Ovary (tissue), 9 donors: ENCODE data around the gene R3HDM2. TPM values are rescaled to one million over a fixed set of nuclear protein-coding genes. Genes with fewer than 3 reads are reported as not detected.
"Not testable (repeated sequence)": the region's sequence is repeated elsewhere in the genome, so short reads cannot be mapped to it uniquely, and the experiment has no call there.

Source experiments
- DNase-seq, 5 donors: peaks; one replicate each; pipeline ENCODE4 v3.0.0-alpha.2; 2019 to 2020
- H3K27ac ChIP-seq, 2 donors: fragments of 200-600 bp; one replicate each; pipeline versions ENCODE4 v1.5.1 to v1.8.0; 2019 to 2022
- H3K27me3 ChIP-seq: fragments of 200-600 bp; one replicate; pipeline ENCODE4 v1.8.0; 2022
- H3K36me3 ChIP-seq: fragments of 200-600 bp; sonication (generic); one replicate; pipeline ENCODE4 v1.5.1; 2019
- H3K4me1 ChIP-seq: one replicate; pipeline ENCODE4 v1.8.1; 2013; ENCODE audit warnings: mild to moderate bottlenecking, moderate library complexity; ENCODE audit not compliant: insufficient read depth
- H3K4me3 ChIP-seq: fragments of 200-600 bp; sonication (generic); one replicate; pipeline ENCODE4 v1.5.1; 2017
- H3K9me3 ChIP-seq, 2 donors: fragments of 200-600 bp in 1 of 2; sonication (generic) in 1 of 2; one replicate each; pipeline versions ENCODE4 v1.5.1 to v1.8.1; 2013 to 2019; ENCODE audit warnings: mild to moderate bottlenecking in 1 of 2, moderate library complexity in 1 of 2
- EP300 ChIP-seq: sonication (generic); formaldehyde crosslinking; IDR thresholded peaks from one replicate; pipeline ENCODE4 v1.6.1; 2017; ENCODE audit warnings: antibody characterized with exemption
- POLR2A ChIP-seq: fragments of 450-650 bp; IDR thresholded peaks from one replicate; pipeline ENCODE4 v1.6.1; 2017; ENCODE audit warnings: antibody characterized with exemption, mild to moderate bottlenecking, moderate library complexity
- WGBS, 3 donors: extraction: QIAGEN DNeasy Blood & Tissue Kit in 1 of 3; methylation state at CpG; one replicate each; pipeline versions ENCODE4 v1.1.5 to v1.1.7; 2013 to 2017; 5-methylcytosine and 5-hydroxymethylcytosine counted together
- intact Hi-C, 4 donors: fragments of 100-400 bp; cut with DNase I; formaldehyde crosslinking; loops; one replicate each; pipeline versions ENCODE4 v1.11.0 to v1.15.1; 2022 to 2023
- polyA plus RNA-seq, 2 donors: library from polyadenylated mRNA; stranded (reverse); fragments of 200-250 nt in 1 of 2; fragments of 350-450 nt in 1 of 2; fragmentation: Illumina TruSeq in 1 of 2; extraction: RNeasy Lipid Tissue Mini Kit (QIAGEN cat#74804) in 1 of 2; gene quantifications; one replicate each; pipeline ENCODE4 v1.2.3, GENCODE V29; 2013 to 2014
- total RNA-seq, 7 donors: library from RNA; depleted of rRNA in 2 of 7; stranded (reverse); fragments of >200 nt in 2 of 7; fragmentation: NEBNext Ultra II Directional in 3 of 7; extraction: Animal tissue kit (Norgen Biotek cat#: 25700) in 3 of 7; gene quantifications; one replicate each; pipeline versions ENCODE4 v1.1.0 to v1.2.4, GENCODE V29; 2016 to 2023
- TF ChIP-seq, protein P1 (sequence below), 3 donors: fragments of 450-650 bp in 2 of 3; fragments of 200-600 bp in 1 of 3; IDR thresholded peaks; one replicate each; pipeline versions ENCODE4 v1.5.1 to v1.8.0; 2016 to 2022; ENCODE audit warnings: antibody characterized with exemption in 3 of 3, mild to moderate bottlenecking in 1 of 3
- donor health status: DM: no; HTN: no; CAD: no; lungs with moderate emphysema.
- donor health status: DM: no; HTN: no; CAD: no.
- donor health status: Bipolar disorder and iron deficiency.
- donor health status: DM: yes; HTN: yes; CAD: no.
- donor health status: DM: no; HTN: no; CAD: no.
- donor health status: DM: yes; HTN: yes; CAD: no.

R3HDM2 gene
- total and polyA plus RNA-seq, 9 donors = 24.3 to 81.4 (median 65.6) TPM

DNA sequence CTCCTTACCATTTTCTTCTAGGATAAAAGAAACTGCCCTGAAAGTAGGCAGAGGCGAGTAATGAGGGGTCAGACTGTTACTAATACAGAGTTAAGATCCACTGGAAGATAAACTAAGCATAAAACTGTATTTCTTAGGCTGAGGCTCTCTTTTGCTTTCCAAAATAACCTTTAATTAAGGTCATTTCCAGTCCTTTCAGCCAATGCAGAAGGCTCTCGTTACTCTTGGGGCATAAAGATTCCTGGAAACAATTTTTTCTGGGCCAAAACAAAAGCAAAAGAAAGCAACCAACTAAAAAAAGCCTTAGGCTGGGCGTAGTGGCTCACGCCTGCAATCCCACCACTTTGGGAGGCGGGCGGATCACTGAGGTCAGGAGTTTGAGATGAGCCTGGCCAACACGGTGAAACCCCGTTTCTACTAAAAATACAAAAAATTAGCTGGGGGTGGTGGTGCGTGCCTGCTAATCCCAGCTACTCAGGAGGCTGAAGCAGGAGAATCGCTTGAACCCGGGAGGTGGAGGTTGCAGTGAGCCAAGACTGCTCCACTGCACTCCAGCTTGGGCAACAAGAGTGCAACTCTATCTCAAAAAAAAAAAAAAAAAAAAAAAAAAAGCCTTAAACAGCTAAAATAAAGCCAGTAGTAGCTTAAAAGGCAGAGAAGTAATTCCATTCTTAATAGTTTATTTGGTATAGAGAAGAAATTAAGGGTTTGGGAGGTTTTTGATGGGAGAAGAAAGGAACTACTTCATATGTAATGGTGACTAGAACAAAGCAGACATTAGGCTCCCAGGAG, 111.0 kb downstream of the R3HDM2 start:
- no peak overlapping the region for H3K27ac ChIP-seq
- H3K4me1 ChIP-seq = no peaks in the 10 kb centered on the region
- H3K4me3 ChIP-seq = no peak overlapping the region
- WGBS, 3 donors = 71 to 74% (median 72%) methylated on average over 11 of the region's 11 CpGs
- H3K9me3 ChIP-seq = no peaks in the 10 kb centered on the region
- no peaks in the 10 kb centered on the region for H3K36me3 ChIP-seq
- TF ChIP-seq, protein P1, sequence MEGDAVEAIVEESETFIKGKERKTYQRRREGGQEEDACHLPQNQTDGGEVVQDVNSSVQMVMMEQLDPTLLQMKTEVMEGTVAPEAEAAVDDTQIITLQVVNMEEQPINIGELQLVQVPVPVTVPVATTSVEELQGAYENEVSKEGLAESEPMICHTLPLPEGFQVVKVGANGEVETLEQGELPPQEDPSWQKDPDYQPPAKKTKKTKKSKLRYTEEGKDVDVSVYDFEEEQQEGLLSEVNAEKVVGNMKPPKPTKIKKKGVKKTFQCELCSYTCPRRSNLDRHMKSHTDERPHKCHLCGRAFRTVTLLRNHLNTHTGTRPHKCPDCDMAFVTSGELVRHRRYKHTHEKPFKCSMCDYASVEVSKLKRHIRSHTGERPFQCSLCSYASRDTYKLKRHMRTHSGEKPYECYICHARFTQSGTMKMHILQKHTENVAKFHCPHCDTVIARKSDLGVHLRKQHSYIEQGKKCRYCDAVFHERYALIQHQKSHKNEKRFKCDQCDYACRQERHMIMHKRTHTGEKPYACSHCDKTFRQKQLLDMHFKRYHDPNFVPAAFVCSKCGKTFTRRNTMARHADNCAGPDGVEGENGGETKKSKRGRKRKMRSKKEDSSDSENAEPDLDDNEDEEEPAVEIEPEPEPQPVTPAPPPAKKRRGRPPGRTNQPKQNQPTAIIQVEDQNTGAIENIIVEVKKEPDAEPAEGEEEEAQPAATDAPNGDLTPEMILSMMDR (IDR thresholded peaks at IDR 0.05) = no peak
- TF ChIP-seq EP300 = no peak
- no peak for TF ChIP-seq POLR2A
- intact Hi-C loops = no loop called here
- H3K27me3 ChIP-seq = no peaks in the 10 kb centered on the region
- no peak for DNase-seq

DNA sequence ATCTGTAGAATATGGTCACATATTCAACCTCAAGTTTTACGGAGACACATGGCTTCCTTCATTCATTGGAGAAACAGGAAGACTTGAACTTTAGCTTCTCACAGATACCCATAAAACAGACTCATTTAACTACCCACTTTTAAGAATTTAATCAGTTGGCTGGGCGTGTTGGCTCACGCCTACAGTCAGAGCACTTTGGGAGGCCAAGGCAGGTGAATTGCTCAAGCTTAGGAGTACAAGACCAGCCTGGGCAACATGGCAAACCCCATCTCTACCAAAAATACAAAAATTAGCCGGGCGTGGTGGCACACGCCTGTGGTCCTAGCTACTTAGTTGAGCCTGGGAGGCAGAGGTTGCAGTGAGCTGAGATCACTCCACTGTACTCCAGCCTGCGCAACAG, 115.2 kb downstream of the R3HDM2 start:
- intact Hi-C loops = no loop called here
- no peak overlapping the region for H3K27ac ChIP-seq
- DNase-seq = no peak
- WGBS, 3 donors = 95 to 99% (median 97%) methylated on average over 7 of the region's 7 CpGs
- no peak overlapping the region for H3K4me3 ChIP-seq
- H3K36me3 ChIP-seq = no peaks in the 10 kb centered on the region
- no peaks in the 10 kb centered on the region for H3K27me3 ChIP-seq
- TF ChIP-seq POLR2A = no peak
- TF ChIP-seq, protein P1 (IDR thresholded peaks at IDR 0.05) = no peak
- TF ChIP-seq EP300 = no peak
- no peaks in the 10 kb centered on the region for H3K4me1 ChIP-seq
- H3K9me3 ChIP-seq = no peaks in the 10 kb centered on the region

DNA sequence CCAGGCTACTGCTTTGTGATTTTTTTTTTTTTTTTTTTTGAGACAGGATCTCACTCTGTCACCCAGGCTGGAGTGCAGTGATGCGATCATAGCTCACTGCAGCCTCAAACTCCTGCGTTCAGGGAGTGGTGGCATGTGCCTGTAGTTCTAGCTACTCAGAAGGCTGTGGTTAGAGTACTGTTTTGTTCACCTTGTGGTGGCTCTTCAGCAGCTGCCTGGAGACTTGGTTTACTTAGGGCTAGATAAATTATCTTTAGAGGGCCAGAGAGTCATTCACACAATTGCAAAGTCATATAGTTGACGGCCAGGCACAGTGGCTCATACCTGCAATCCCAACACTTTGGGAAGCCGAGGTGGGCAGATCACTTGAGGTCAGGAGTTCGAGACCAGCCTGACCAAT, 118.6 kb downstream of the R3HDM2 start:
- H3K27ac ChIP-seq, H3K4me1 ChIP-seq, H3K4me3 ChIP-seq, H3K27me3 ChIP-seq, DNase-seq, H3K9me3 ChIP-seq, H3K36me3 ChIP-seq: not testable (repeated sequence)
- 90 to 96% (median 94%) methylated on average over 5 of the region's 5 CpGs for WGBS, 3 donors
- intact Hi-C loops = loop anchor here in 1 of 4 donors (5.0 kb wide), 1 partner anchor 145 kb away; the partner anchor contains the start of genes GLI1 and INHBE

DNA sequence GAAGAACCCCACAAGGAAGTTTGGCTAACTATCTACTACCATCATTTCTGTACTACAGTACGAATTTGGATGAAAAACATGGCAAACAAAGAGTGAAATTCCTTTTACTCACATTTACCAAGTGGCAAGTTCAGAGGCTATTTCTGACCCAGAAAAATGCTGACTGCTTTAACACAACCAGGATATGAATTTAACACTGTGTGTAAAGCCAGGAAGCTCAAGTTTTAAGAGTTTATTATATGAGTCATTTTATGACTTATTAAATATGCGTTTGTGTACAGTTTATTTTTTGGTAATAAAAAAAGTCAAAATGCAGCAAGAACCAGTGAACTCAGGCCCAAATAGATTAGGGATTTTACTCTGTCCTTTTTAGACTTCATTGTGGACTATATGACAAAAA, 121.4 kb downstream of the R3HDM2 start:
- H3K36me3 ChIP-seq = no peaks in the 10 kb centered on the region
- no peaks in the 10 kb centered on the region for H3K4me1 ChIP-seq
- H3K9me3 ChIP-seq = no peaks in the 10 kb centered on the region
- H3K4me3 ChIP-seq = no peak overlapping the region
- H3K27me3 ChIP-seq = no peaks in the 10 kb centered on the region
- no peak for DNase-seq
- 25 to 26% (median 25%) methylated on average over 2 of the region's 2 CpGs for WGBS, 3 donors
- H3K27ac ChIP-seq = no peak overlapping the region
- TF ChIP-seq EP300 (no peak), POLR2A (no peak)
- TF ChIP-seq, protein P1 (IDR thresholded peaks at IDR 0.05) = no peak
- intact Hi-C loops = loop anchor here in 2 of 4 donors (5.0 to 10.0 kb wide), 2 partner anchors 143 to 145 kb away; partner anchors contain the start of genes GLI1 (in 1 of the 2) and INHBE (in 1 of the 2)

DNA sequence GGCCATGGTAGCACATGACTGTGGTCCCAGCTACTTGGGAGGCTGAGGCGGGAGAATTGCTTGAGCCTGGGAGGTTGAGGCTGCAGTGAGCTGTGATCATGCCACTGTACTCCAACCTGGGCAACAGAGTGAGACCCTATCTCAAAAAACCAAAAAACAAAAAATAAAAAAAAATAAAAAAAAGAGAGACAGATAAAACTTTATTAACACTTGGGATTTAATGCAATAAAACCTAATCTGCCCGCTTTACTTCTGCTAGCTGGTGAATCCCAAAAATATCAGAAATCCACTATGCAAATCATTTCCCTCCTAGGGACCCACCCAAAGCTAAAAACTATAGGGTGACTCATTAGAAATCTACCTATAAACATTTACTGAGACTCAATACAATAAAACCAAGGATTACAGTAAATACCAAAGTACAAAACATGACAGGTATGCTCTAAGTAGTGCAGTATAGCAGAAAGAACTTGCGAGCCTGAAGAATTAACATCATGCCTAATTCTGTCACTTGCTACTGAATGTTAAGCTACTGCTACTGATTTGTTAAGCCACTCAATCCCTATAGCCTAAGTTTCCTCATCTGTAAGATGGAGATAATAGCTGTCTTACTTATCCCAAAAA, 129.8 kb downstream of the R3HDM2 start:
- TF ChIP-seq EP300 = no peak
- TF ChIP-seq POLR2A = no peak
- TF ChIP-seq, protein P1 (IDR thresholded peaks at IDR 0.05) = no peak
- Histone ChIP-seq H3K4me1 (no peaks in the 10 kb centered on the region), H3K27me3 (no peaks in the 10 kb centered on the region), H3K27ac (no peak overlapping the region), H3K9me3 (no peaks in the 10 kb centered on the region), H3K4me3 (no peak overlapping the region), H3K36me3 (no peaks in the 10 kb centered on the region)
- intact Hi-C loops = loop anchor here in 1 of 4 donors (10.0 kb wide), 1 partner anchor 154 kb away; the partner anchor contains the start of genes GLI1 and INHBE
- whole genome bisulfite sequencing, 3 donors = 97 to 99% (median 97%) methylated on average over 3 of the region's 3 CpGs
- no peak for DNase-seq
